HPDE6-E6E7 (cell line): ENCODE measurements around the gene YPEL5.
A peak's percentile ranks its signal among the peaks of the same experiment; 100 is the strongest.
"Not testable (repeated sequence)": the region's sequence is repeated elsewhere in the genome, so short reads cannot be mapped to it uniquely, and the experiment has no call there.

ENCODE experiments used
- DNase-seq: peaks from one replicate; pipeline ENCODE4 v3.0.0; 2011; ENCODE audit warnings: missing footprints; ENCODE audit errors: extremely low spot score

YPEL5 gene

DNA sequence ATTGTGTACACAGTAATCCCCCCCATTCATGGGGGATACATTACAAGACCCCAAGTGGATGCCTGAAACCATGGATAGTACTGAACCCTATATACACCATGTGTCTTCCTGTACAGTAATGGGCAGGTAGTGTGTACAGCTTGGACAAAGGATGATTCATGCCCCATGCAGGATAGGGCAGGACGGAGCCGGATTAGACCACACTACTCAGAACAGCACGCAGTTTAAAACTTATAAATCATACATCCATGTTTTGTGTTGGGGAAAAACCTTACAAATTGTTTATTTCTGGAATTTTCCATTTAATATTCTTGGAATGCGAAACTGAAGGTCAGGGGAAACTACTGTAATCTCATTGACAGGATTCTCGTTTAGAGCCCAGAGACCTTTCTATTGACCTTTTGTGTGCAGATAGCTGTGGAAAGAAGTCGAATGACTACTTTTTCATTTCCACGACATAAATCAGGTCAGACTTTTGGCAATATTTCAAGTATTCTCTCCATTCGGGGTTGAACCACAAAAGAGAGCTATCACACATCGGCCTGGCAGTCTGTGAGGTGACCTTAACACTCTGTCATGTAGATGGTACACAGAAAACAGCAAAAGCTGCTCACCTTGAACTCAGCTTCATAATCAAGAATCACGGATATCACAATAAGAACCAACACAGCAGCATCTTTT is 9.9 kb upstream of the YPEL5 start:
- peak; percentile 72 for DNase-seq

DNA sequence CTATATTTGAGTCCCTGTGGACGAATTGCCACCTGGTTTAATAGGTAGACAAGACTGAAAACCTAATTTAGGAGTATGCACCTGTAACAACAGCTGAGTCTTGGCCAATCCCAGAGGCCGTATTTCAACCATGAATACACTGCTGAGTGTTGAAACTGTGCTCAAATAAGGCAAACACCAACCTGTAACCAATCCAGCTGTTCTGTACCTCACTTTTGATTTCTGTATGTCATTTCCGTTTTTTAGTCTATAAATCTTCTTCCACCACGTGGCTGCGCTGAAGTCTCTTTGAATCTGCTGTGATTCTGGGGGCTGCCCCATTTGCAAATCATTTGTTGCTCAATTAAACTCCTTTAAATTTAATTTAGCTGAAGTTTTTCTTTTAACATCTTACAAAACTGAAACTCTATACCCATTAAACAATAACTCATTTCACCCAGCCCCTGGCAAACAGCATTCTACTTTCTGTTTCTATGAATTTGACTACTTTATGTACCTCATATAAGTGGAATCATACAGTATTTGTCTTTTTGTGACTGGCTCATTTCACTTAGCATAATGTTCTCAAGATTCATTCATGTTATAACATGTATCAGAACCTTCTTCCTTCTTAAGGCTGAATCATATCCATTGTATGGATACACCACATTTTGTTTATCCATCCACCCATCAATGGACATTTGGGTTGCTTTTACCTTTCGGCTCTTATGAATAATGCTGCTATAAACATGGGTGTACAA is 7.5 kb upstream of the YPEL5 start:
- no peak for DNase-seq

DNA sequence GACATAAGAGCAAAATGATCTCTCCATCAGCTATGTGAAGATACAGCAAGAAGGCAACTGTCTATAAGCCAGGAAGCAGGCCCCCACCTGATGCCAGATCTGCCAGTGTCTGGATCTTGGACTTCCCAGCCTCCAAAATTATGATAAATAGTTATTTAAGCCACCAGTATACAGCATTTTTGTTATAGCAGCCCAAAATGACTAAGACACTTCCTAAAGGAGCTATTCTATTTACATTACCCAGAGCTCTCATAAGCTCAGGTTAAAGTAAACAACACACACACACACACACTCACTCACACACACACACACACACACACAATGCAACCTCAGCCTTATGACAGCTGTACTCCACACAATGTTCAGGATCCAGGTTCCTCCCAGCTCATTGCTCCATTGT is 5.7 kb upstream of the YPEL5 start:
- no peak for DNase-seq

DNA sequence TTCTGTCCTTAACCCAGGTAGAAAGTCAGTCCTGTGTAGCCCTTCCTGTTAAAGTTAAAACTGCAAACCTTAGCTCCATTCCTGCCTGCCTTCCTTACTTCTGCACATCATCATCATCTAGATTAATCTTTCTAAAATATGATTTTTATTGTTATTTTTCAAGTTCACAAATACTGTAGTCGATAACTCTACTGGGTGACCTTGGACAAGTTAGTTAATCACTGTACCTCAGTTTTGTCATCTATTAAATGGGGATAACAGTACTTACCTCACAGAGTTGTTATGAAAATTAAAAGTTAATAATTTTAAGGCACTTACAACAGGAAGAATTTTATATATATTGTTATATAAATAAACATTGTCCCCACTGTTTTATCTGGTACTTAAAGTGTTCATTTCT is 2.5 kb upstream of the YPEL5 start:
- DNase-seq: no peak

DNA sequence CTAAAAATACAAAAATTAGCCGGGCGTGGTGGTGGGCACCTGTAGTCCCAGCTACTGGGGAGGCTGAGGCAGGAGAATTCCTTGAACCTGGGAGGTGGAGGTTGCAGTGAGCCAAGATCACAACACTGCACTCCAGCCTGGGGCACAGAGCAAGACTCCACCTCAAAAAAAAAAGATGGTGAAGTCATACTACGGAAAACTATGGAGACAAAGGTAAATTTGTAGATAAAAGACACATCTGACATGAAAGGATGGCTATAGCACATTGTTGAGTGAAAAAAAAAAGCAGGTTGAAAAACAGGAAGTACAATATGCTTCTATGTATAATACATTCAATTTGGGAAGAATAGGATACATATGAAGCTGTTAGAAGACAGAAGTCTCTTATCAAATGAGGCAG is 1.9 kb upstream of the YPEL5 start:
- DNase-seq: not testable (repeated sequence)

DNA sequence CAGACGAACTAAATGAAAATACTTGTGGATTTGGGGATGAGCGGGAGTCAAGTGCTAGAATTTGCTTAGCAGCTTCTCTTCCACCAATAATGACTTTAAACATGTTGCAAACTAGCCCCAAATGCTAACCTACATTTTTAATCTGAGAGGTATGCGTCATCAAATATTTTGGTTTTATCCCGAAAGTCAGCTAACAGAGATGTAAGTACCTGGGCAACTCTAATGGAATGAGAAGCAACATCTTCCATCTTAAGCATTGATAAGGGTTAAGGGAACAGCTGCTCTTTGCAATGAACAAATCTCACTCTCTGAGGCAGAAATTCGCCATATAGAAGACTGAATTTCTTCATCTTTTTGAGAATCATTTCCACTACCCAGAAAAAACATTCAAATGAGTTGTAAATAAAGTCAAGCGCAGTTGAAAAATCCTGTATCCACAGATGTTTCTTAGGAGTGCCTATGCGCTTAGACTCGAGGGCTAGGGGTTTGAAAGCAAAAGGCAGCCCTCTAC is 926 bp upstream of the YPEL5 start:
- DNase-seq: no peak

DNA sequence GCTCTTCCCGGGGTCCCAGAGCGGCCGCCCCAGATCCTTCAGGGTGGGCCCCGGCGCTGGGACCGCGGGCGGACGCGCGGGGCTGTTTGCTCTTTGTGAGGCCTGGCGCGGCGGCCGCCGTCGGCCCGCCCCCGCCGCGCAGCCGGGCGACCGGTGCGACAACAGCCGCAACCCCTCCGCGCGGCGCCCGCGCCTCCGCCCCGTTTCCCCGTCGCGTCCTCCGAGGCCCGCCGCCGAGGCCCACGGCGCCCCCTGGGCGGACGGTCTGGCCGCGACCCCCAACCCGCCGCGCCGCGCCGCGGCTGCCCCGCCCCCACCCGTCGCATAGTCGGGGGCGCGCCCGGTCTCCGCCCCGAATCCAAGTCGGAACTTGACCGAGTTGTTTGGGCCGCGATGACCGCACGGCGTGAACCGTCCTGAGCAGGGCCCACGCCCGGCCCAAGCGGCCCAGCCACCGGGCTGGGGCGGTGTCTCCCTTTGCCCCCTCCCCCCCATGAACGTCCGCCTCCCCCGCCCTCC is 448 bp downstream of the YPEL5 start:
- DNase-seq: no peak

DNA sequence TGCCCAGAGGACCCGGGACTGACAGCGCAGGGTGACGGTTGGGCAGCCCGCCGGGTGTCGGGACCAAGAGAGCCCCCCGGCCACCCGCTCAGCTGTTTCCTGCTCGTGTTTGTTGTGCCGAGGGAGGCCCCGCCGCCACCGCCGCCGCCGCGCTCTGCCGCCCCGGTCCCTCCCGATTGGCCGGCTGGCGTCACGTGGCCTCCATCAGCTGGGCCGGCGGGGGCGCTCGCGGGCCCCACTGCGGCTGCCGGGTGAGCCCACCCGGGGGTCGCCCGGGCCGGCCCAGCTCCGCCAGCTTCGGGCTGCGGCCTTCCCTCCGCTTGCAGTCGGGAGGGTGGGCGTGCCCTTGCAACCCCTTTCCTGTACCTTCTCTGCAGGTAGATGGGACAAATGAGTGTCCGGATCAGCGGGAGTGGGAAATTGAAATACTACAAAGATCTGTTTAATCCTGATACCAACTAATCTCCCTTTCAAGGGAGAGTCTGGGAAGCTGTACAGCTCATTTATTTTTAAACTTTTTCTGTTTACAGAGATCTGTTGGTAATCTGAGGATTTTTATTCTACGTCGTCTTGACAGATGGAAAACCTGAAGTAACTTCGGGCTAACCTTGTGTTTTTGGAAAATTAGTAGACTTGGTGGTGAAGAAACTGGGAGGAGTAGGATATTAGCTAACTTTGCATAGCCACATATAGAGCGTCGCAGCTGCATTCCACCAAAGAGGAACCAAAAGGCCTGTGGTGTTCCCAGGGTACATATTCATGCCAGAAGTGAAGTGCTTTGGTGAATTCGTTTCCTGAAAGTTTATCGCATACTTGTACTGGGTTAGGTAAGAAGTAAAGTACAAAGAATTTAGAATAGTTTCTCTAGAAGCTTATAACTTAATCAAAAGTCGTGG is 1.2 kb downstream of the YPEL5 start:
- DNase-seq: peak; percentile 64

DNA sequence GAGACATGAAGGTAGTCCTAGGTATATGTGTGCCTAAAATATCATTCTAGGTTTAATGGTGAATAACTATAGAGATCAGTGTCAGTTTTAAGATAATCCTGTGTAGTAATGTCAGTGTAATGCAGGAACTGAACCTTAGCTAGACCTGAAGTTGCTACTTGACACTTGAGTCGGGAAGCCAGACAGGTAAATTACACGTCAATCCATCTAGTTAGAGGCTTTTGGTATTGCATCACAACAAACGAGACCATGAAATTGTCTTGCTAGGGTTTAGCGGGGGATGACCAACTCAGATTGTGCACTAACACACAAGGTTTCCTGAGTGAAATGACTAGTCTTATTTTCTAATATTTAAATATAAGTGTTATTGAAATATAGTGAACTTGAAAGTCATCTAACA is 2.0 kb downstream of the YPEL5 start:
- no peak for DNase-seq

DNA sequence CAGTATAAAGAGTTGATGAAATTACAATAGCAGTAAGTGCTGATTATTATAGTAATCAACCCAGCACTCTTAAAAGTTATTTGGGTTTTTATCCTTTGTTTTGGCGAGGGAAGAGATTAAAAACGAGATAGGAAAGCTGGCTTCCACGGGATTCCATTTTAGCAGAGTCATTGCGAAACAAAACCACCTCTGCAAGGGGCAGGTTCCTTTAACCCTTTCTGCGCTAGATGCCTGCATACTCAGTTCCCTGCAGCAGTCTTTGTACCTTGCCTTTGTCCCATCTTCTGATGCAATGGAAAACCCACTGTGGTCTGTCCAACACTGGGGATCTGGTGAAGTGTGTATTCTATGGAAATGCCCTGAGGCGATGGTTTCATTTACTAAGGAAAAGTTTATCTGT is 2.7 kb downstream of the YPEL5 start:
- DNase-seq: no peak

DNA sequence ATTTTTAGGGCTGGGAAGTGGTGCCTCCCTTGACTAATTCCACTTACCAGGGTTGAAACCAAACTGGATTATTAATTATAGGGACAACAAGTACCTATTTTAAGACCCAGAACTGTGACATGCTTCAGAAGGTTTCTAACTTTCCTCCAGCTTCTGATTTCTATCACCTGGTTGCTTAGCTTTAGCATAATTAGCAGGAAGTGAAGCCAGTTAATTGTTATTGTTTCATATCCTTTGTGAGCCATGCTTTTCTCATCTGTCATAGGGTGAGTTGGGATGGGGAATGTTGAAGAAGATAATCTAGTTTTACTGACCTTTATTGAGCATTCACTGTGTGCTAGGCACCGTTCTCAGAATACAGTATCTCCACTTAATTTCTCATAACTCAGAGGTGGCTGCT is 3.2 kb downstream of the YPEL5 start:
- no peak for DNase-seq

DNA sequence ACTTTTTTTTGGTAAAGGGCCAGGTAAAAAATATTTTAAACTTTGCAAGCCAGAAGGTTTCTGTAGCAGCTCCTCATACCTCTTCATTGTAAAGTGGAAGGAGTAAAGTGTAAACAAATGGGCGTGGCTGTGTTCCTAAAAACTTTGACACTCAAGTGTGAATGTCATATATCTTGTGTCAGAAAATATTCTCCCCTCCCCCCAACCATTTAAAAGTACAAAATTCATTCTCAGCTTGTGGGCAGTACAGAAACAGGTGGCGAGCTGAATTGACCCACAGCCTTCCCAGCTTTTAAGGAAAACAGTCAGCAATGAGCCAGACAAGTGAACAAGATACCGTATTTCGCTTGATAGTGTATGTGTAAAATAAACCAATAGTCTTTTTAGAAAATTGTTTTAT is 4.0 kb downstream of the YPEL5 start:
- no peak for DNase-seq

DNA sequence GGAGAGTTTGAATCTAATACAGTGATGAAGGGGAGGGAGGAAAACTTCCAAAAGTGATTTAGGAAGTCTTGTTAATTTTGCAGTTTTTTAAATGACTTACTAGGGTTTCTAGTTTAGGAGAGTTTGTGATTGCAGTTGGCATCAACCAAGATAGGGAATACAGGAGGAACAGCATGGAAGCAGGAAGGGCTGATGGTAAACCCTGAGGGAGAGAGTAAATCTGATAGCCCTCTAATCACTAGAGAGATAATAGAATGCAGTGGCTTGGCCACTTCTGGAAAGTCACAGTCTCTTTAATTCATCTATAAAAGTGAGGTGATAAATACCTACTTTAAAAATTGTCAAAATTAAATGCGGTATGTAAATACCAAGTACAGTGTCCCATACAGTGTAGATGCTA is 5.6 kb downstream of the YPEL5 start:
- DNase-seq: no peak

DNA sequence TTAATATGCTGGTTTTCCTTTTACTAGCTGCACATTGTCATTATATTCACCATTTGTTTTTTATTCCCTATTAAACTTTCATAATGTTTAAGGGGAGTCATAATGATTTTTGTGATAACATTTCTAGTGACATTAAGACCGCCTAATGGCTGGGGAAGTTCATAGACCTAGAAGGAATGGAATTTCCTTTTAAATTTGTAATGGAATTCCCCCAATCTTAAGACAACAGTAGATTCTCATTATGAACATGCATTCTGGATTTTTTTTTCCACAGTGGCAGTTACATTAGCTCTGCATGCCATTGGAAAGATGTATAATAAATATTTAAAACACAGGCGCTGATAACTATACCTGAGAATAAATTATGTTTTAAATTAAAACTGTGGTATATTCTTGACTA is 8.4 kb downstream of the YPEL5 start:
- no peak for DNase-seq

DNA sequence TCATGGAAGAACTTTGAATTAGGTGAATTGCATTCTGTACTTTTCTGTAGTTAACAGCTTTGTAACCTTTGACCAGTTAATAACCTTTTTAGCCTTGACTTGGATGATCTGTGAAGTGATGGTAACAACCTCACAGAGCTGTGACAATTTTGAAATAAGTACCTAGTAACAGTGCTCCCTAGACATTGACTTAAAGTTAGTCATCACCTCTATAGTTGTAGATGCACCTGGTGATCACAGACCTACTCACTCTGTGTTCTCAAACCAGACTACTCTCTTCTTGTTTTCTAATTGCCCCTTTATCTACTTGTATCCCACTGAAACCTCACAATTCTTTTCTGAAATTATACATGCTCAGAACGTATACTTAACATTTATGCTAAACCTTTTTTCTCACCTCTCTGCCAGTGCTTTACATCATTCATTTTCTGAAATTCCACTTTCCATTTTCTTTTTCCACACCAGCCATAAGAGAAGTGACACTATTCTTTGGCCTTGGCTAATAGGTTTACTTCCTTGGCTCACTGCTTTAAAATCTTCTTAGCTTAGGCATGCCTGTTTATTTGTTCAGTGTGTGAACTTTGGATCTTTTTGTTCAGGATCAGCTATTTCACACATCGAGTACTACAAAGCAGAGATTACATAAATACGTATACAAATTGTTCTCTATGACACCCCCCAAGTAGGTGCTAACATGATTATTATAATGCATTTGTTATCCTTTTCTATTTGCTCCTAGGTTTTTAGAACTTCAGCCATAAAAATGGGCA is 9.3 kb downstream of the YPEL5 start:
- no peak for DNase-seq

DNA sequence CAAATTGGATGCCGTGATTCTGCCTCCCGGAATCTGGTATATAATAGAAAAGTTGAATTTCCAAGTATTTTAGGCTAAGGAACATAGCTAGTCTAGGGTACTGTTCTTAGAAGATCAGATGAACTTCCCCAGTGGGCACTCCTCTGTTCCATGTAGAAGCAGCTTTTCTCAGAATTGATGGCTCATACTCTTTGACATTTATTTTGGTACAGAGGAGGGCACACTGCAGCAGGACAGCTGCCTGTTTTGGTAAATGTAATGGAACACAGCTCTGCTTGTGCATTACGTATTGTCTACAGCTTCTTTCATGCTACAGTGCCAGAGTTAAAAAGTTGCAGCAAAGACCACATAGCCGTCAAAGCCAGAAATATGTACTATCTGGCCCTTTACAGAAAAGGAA is 10.8 kb downstream of the YPEL5 start:
- no peak for DNase-seq

DNA sequence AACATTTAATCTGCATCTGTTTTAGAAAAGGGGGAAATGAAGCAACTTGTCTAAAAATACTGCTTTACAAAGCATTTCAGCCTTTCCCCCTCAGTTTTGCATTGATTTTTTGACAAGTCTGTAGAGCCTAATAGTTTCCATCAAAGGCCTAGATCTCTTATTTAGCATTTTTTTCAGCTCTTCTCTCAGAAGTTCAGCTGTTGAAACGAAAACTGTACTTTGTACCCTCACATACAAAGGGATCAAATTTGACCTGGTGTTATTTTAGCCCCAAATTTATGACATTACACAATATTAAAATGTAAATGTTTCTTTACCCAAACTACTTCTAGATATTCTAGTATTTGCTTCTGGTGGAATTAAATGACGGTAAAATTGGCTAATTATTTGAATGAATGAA is 13.0 kb downstream of the YPEL5 start:
- DNase-seq: no peak

DNA sequence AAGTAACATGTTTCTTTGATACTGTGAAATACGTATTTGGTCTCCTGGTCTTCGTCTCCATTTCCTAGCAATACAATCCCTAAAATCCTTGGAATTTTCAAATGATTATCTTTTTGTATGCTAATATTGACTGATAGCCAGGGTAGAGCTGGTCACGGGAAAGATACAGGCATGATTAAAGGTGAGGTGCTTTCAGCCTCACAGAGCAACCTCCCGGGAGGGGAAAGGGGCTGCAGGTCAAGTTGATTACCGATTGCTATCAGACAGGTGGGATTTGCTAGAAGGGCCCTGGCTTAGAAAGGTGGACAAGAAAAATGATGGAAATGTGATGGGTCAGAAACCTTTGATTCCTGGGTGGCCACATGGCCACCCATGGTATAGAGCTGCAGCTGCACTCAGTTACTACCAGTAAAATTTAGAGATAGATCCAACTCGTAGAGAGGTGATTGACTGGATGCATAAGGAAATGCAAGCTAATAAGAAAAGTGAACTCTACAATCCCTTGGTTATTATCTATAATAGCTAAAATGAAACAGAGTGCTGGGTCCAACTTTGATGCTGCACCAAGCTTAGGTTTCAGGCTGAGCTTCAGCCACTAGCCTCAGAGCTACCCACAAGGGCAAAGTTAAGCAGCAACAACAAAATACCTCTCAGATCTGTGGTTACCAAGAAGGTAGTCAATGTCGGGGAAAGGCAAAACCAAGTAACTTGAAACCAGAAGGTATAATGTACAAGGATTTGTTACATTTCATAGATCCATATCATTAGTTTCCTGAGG is 15.3 kb downstream of the YPEL5 start:
- no peak for DNase-seq

DNA sequence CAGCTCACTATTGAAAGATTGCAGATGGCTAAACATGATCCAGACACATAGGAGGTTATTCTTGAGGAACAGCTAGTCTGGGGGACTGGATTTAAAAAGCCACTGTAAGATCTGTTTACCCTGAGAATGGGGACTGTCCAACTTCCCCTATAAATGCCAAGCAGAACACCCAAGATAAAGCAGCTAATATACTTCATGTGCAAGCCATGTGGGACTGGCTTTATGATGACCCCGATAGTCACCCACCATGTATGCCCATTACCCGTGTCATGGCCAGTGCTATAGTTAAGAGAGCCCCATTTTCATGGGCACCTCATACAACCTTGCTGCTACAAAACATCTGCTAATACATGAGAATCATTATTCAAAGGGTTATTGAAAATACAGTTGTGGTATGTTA is 16.0 kb downstream of the YPEL5 start:
- DNase-seq: no peak

DNA sequence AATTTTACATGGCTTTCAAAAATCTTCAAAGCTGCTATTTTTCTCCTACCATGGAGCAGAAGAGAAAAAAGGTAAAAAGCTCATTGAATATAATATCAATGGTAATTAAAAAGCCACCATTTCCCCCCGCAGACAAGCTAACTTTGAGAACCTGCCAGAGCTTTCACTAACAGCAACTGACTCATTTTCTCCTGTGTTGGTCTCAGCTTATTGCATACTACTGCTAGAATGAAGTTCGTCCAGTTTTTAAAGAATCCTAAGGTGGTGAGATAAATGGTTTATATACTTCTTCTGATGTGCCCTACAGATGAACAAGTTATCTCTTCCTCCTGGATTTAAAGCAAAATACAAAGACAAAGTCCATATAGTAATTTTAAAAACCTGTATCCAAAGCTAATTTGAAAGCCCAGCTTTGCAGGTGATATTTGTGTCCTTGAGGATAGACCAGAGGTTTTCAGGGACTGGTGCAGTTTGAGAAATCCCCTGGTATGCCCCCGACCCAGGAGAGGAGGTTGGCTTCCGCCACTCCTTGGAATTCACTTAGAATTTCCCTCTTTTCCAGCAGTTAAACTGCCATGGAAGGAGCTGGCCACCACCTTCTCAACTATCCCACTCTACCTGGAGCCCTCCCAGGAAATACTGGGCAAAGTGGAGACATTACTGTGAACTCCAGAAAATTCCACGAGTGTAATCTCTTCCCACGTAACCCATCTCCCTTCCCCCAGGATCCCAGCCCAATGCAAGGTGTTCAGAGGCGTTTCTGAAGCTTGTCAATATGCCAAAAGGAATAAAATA is 17.5 kb downstream of the YPEL5 start:
- DNase-seq: peak; percentile 27
